Spleen (tissue), 11 donors: ENCODE results near the gene ARHGAP5. TPM values are rescaled to one million over a fixed set of nuclear protein-coding genes. Genes with fewer than 3 reads are reported as not detected.
A peak's percentile ranks its signal among the peaks of the same experiment; 100 is the strongest.

Source experiments
- DNase-seq: peaks from one replicate; pipeline ENCODE4 v3.0.0-alpha.2; 2020
- H3K27ac ChIP-seq, 8 donors: fragments of 200-600 bp; sonication (generic) in 7 of 8; 1 replicate in 4 of 8; 2 replicates in 4 of 8; pipeline versions ENCODE4 v1.5.0 to v1.8.0; 2016 to 2021; ENCODE audit warnings: inconsistent platforms in 4 of 8, mild to moderate bottlenecking in 4 of 8, moderate library complexity in 1 of 8
- H3K27me3 ChIP-seq, 7 donors: fragments of 200-600 bp; sonication (generic) in 6 of 7; replicated peaks in 1 of 7; 1 replicate in 4 of 7; 2 replicates in 3 of 7; pipeline versions ENCODE4 v1.5.0 to v1.8.0; 2016 to 2021; ENCODE audit warnings: inconsistent platforms in 3 of 7, mild to moderate bottlenecking in 1 of 7
- H3K36me3 ChIP-seq, 6 donors: fragments of 200-600 bp; sonication (generic) in 5 of 6; 1 replicate in 4 of 6; 2 replicates in 2 of 6; pipeline versions ENCODE4 v1.5.0 to v1.8.0; 2016 to 2021; ENCODE audit warnings: inconsistent platforms in 2 of 6
- H3K4me1 ChIP-seq, 6 donors: fragments of 200-600 bp; sonication (generic) in 5 of 6; 1 replicate in 3 of 6; 2 replicates in 3 of 6; pipeline versions ENCODE4 v1.5.0 to v1.8.0; 2016 to 2021; ENCODE audit warnings: inconsistent platforms in 3 of 6
- H3K4me3 ChIP-seq, 8 donors: fragments of 200-600 bp; sonication (generic) in 7 of 8; 1 replicate in 4 of 8; 2 replicates in 4 of 8; pipeline versions ENCODE4 v1.5.0 to v1.8.0; 2016 to 2021; ENCODE audit warnings: inconsistent platforms in 4 of 8, mild to moderate bottlenecking in 4 of 8, moderate library complexity in 2 of 8
- H3K9me3 ChIP-seq, 8 donors: fragments of 200-600 bp; sonication (generic) in 7 of 8; 1 replicate in 4 of 8; 2 replicates in 4 of 8; pipeline versions ENCODE4 v1.5.0 to v1.8.0; 2016 to 2021; ENCODE audit warnings: inconsistent platforms in 4 of 8
- CTCF ChIP-seq, 11 experiments: fragments of 200-600 bp in 7 of 11; fragments of 450-650 bp in 4 of 11; sonication (generic) in 4 of 11; IDR thresholded peaks in 8 of 11; conservative IDR thresholded peaks in 3 of 11; 1 replicate in 7 of 11; 2 replicates in 4 of 11; pipeline versions ENCODE4 v1.4.0 to v1.8.0; 2016 to 2021; ENCODE audit warnings: antibody characterized with exemption in 11 of 11, inconsistent platforms in 4 of 11, mild to moderate bottlenecking in 1 of 11
- POLR2A ChIP-seq, 3 donors: fragments of 450-650 bp; IDR thresholded peaks; one replicate each; pipeline ENCODE4 v1.5.1; 2017; ENCODE audit warnings: antibody characterized with exemption in 3 of 3, mild to moderate bottlenecking in 1 of 3
- POLR2AphosphoS5 ChIP-seq, 3 donors: sonication (generic); formaldehyde crosslinking; IDR thresholded peaks; one replicate each; pipeline ENCODE4 v1.5.1; 2017; ENCODE audit warnings: antibody characterized with exemption in 3 of 3
- WGBS, 5 donors: extraction: QIAGEN DNeasy Blood & Tissue Kit in 3 of 5; methylation state at CpG; one replicate each; pipeline versions ENCODE4 v1.1.5 to v1.1.7; 2013 to 2018; 5-methylcytosine and 5-hydroxymethylcytosine counted together
- intact Hi-C: fragments of 100-400 bp; cut with DNase I; formaldehyde crosslinking; loops from one replicate; pipeline ENCODE4 v1.15.0; 2023; ENCODE audit warnings: low total_unique reads
- polyA plus RNA-seq, 3 donors: library from polyadenylated mRNA; stranded (reverse); fragments of 200-250 nt; gene quantifications; one replicate each; pipeline ENCODE4 v1.2.1, GENCODE V29; 2013
- total RNA-seq, 7 donors: library from RNA; depleted of rRNA in 3 of 7; stranded (reverse); fragments of >200 nt in 3 of 7; fragmentation: NEBNext Ultra II Directional in 4 of 7; extraction: Animal tissue kit (Norgen Biotek cat#: 25700) in 4 of 7; gene quantifications; one replicate each; pipeline versions ENCODE4 v1.1.0 to v1.2.1, GENCODE V29; 2016 to 2021
- donor health status: healthy with polysubstance abuse.
- donor health status: DM: no; HTN: no; CAD: no; lungs with moderate emphysema.
- donor health status: DM: no; HTN: no; CAD: no.
- donor health status: Bipolar disorder and iron deficiency.
- donor health status: healthy.
- donor health status: DM: no; HTN: no; CAD: no.
- donor health status: DM: yes; HTN: yes; CAD: no.

The ARHGAP5 gene
- total and polyA plus RNA-seq, 10 donors = 10.1 to 189 (median 109) TPM

DNA sequence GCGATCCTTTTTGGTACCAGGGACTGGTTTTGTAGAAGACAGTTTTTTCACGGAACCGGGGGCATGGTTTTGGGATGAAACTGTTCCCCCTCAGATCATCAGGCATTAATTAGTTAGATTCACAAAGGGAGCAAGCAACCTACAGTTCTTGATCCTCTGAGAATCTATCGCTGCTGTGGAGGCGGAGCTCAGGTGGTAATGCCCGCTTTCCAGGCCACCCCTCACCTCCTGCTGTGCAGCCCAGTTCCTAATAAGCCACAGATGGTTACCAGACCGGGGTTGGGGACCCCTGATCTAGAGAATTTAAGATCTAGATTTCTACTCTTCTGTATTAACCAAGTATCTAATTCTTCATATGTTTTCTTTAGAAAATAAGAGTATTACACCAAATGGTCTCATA, 4.8 kb downstream of the ARHGAP5 start:
- Histone ChIP-seq H3K36me3 (peaks cover 0 to 3% (median 0%) of the 10 kb centered on the region in 6 donors), H3K9me3 (no peaks in the 10 kb centered on the region), H3K27me3 (no peaks in the 10 kb centered on the region), H3K4me3 (no peak overlapping the region), H3K27ac (no peak overlapping the region), H3K4me1 (peaks cover 21 to 83% (median 60%) of the 10 kb centered on the region in 6 donors)
- 85 to 95% (median 92%) methylated on average over 7 of the region's 7 CpGs for WGBS, 5 donors
- no peak for TF ChIP-seq POLR2A (IDR thresholded peaks at IDR 0.05)
- intact Hi-C loops = no loop called here
- no peak for DNase-seq

GRCh38 chr14:32083315-32083624, 6.2 kb downstream of the ARHGAP5 start:
- TF ChIP-seq CTCF (IDR thresholded peaks at IDR 0.05 in 8 of 11, conservative IDR thresholded peaks at IDR 0.05 in 3 of 11) (no peak), POLR2AphosphoS5 (IDR thresholded peaks at IDR 0.05) (no peak), POLR2A (IDR thresholded peaks at IDR 0.05) (no peak)
- Histone ChIP-seq H3K9me3 (no peaks in the 10 kb centered on the region), H3K4me3 (no peak overlapping the region), H3K36me3 (peaks cover 0 to 3% (median 0%) of the 10 kb centered on the region in 6 donors), H3K27ac (peak overlapping the region in 1 of 8 donors; percentile 1), H3K4me1 (peaks cover 26 to 89% (median 64%) of the 10 kb centered on the region in 6 donors), H3K27me3 (no peaks in the 10 kb centered on the region)
- intact Hi-C loops = no loop called here
- no peak for DNase-seq

DNA sequence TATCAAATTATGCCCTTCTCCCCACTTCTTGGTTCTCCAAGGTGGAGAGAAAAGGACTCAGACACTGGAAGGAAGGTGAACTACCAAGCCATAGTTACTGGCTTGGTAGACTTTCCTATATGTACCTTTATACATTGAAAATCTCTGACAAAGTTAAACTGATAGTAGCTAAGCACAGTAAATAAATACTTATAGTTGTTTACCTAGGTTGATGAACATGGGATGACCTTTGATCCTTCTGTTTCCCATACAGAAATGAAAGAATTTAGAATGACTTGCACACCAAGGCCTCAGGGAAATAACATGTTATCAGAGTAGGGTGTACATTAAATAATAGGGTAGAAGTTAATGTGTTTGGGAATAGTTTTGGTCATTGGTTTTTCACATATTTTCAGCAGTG, 6.7 kb downstream of the ARHGAP5 start:
- no peaks in the 10 kb centered on the region for H3K27me3 ChIP-seq
- DNase-seq = no peak
- peaks cover 0 to 3% (median 0%) of the 10 kb centered on the region in 6 donors for H3K36me3 ChIP-seq
- H3K27ac ChIP-seq = peak overlapping the region in 1 of 8 donors; percentile 1
- H3K9me3 ChIP-seq = no peaks in the 10 kb centered on the region
- intact Hi-C loops = no loop called here
- TF ChIP-seq POLR2A (IDR thresholded peaks at IDR 0.05) = no peak
- no peak for TF ChIP-seq CTCF (IDR thresholded peaks at IDR 0.05 in 8 of 11, conservative IDR thresholded peaks at IDR 0.05 in 3 of 11)
- TF ChIP-seq POLR2AphosphoS5 (IDR thresholded peaks at IDR 0.05) = no peak
- H3K4me1 ChIP-seq = peaks cover 22 to 89% (median 61%) of the 10 kb centered on the region in 6 donors
- H3K4me3 ChIP-seq = no peak overlapping the region

GRCh38 chr14:32085182-32085844, 8.2 kb downstream of the ARHGAP5 start:
- intact Hi-C loops = no loop called here
- WGBS, 5 donors = 89 to 97% (median 91%) methylated on average over 3 of the region's 3 CpGs
- TF ChIP-seq CTCF (IDR thresholded peaks at IDR 0.05 in 8 of 11, conservative IDR thresholded peaks at IDR 0.05 in 3 of 11) (no peak), POLR2AphosphoS5 (IDR thresholded peaks at IDR 0.05) (no peak), POLR2A (IDR thresholded peaks at IDR 0.05) (no peak)
- no peak overlapping the region for H3K27ac ChIP-seq
- no peak overlapping the region for H3K4me3 ChIP-seq
- peaks cover 19 to 83% (median 54%) of the 10 kb centered on the region in 6 donors for H3K4me1 ChIP-seq
- no peaks in the 10 kb centered on the region for H3K27me3 ChIP-seq
- peaks cover 0 to 4% (median 0%) of the 10 kb centered on the region in 6 donors for H3K36me3 ChIP-seq
- no peak for DNase-seq
- no peaks in the 10 kb centered on the region for H3K9me3 ChIP-seq
